HepG2 (cell line): ENCODE measurements around the gene LEMD2. TPM values are rescaled to one million over a fixed set of nuclear protein-coding genes. Genes with fewer than 3 reads are reported as not detected.

ENCODE experiments used
- CBX2 ChIP-seq, 2 experiments: fragments of 200-600 bp in 1 of 2; sonication (generic); formaldehyde crosslinking in 1 of 2; IDR thresholded peaks; 2 replicates each; pipeline versions ENCODE4 v1.7.0 to v1.8.1; 2018 to 2022; ENCODE audit warnings: low read depth in 2 of 2, low read length in 1 of 2, mild to moderate bottlenecking in 1 of 2, missing genetic modification reagents in 1 of 2
- KDM3A ChIP-seq: IDR thresholded peaks from 2 replicates; pipeline ENCODE4 v1.6.1; 2018; ENCODE audit warnings: low read depth, missing compliant biosample characterization
- KLF6 ChIP-seq: IDR thresholded peaks from 2 replicates; pipeline ENCODE4 v1.8.0; 2016; ENCODE audit warnings: missing biosample characterization, missing genetic modification reagents
- KMT2B ChIP-seq: IDR thresholded peaks from 2 replicates; pipeline ENCODE4 v1.6.1; 2016; ENCODE audit warnings: missing genetic modification reagents, missing compliant biosample characterization
- MYC ChIP-seq: sonication (generic); formaldehyde crosslinking; IDR thresholded peaks from 2 replicates; pipeline ENCODE4 v1.9.0; 2021; ENCODE audit warnings: missing genetic modification reagents, borderline replicate concordance
- NFRKB ChIP-seq: fragments of 450-650 bp; IDR thresholded peaks from 2 replicates; pipeline ENCODE4 v1.6.1; 2017
- REL ChIP-seq: sonication (generic); formaldehyde crosslinking; conservative IDR thresholded peaks from 2 replicates; pipeline ENCODE4 v1.8.0; 2022; ENCODE audit warnings: mild to moderate bottlenecking, missing genetic modification reagents, moderate library complexity
- ZNF260 ChIP-seq: sonication (generic); formaldehyde crosslinking; IDR thresholded peaks from 2 replicates; pipeline ENCODE4 v1.4.0; 2020; ENCODE audit warnings: missing genetic modification reagents, low read depth, mild to moderate bottlenecking, borderline replicate concordance
- ZNF569 ChIP-seq: sonication (generic); formaldehyde crosslinking; IDR thresholded peaks from 2 replicates; pipeline ENCODE4 v1.5.0; 2020; ENCODE audit warnings: mild to moderate bottlenecking, missing genetic modification reagents, moderate library complexity, borderline replicate concordance
- ZNF713 ChIP-seq: sonication (generic); formaldehyde crosslinking; IDR thresholded peaks from 2 replicates; pipeline ENCODE4 v1.4.0; 2020; ENCODE audit warnings: mild to moderate bottlenecking, missing genetic modification reagents
- polyA plus RNA-seq, 8 experiments: library from polyadenylated mRNA; depleted of rRNA in 3 of 8; stranded (reverse) in 7 of 8; unstranded in 1 of 8; fragments of >200 nt; fragmentation: Illumina TruSeq in 4 of 8; extraction: Trizol in 4 of 8; gene quantifications; 2 replicates each; pipeline versions ENCODE4 v1.2.1 to v1.2.3, GENCODE V29; 2011 to 2016; ENCODE audit warnings: low read depth in 4 of 8, missing spikeins in 1 of 8, mixed read lengths in 1 of 8; ENCODE audit not compliant: insufficient read depth in 1 of 8
- total RNA-seq, 5 experiments: library from RNA; depleted of rRNA; stranded (reverse); fragments of >200 nt; fragmentation: Illumina TruSeq; extraction: Trizol; gene quantifications; 2 replicates each; pipeline ENCODE4 v1.2.3, GENCODE V29; 2016; ENCODE audit warnings: low read depth in 1 of 5
- TF ChIP-seq, protein P1 (sequence below): sonication (generic); formaldehyde crosslinking; IDR thresholded peaks from 2 replicates; pipeline ENCODE4 v1.4.0; 2020; ENCODE audit warnings: missing genetic modification reagents
- TF ChIP-seq, protein P2 (sequence below): sonication (generic); formaldehyde crosslinking; IDR thresholded peaks from 2 replicates; pipeline ENCODE4 v1.5.0; 2020; ENCODE audit warnings: mild to moderate bottlenecking, low read depth, missing genetic modification reagents, borderline replicate concordance
- TF ChIP-seq, protein P3 (sequence below): sonication (generic); formaldehyde crosslinking; IDR thresholded peaks from 2 replicates; pipeline ENCODE4 v1.4.0; 2020; ENCODE audit warnings: missing genetic modification reagents
- TF ChIP-seq, protein P4 (sequence below): sonication (generic); formaldehyde crosslinking; IDR thresholded peaks from 2 replicates; pipeline ENCODE4 v1.9.0; 2021; ENCODE audit warnings: missing genetic modification reagents, borderline replicate concordance
- TF ChIP-seq, protein P5 (sequence below): sonication (generic); formaldehyde crosslinking; IDR thresholded peaks from 2 replicates; pipeline ENCODE4 v1.5.0; 2020; ENCODE audit warnings: missing genetic modification reagents

Gene LEMD2
- total and polyA plus RNA-seq, 2 of the 13 experiments (the other 11 are each of a cell fraction or from before 2014, with no cell fraction given) = 45.2 to 62.9 TPM

DNA sequence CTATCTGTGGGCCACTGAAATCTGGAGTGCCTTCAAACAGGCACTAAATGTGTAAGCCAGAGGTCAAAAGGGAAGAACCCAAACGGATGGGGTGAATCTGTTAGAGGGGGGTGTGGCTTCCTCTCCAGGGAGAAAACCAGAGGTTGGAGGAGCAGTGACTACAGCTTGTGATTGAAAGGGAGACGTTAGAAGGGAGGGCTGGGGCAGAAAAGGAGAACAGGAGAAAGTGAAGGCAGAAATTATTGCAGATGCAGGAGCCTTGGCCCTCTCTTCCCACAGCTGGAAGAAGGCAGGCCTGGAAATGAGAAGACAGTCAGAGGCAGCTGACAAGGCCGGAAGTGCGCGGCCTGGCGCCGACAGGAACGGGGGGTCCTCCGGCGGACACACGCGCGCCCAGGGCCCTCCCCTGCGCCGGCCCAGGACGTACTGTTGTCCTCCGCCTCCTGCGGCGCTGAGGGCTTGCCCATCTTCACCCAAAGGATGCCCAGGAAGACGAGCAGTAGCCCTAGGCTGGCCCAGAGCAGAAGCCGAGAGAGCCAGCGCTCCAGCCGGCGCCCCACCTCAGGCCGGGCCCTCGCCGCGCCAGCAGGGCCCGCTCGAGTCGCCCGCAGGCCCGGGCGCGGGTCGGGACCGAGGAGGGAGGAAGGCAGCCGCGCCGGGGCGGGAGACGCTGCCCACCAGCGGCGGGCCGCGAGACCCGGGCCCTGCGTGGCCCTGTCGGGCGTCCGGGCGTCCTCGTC, 806 bp downstream of the LEMD2 start (continued):
- no peak for TF ChIP-seq ZNF569 (CRISPR knock-in tag)
- 0 out of 2 replicates have a peak, but pooled peaks have one; percentile 11 for TF ChIP-seq ZNF713 (CRISPR knock-in tag)
- TF ChIP-seq, protein P1, sequence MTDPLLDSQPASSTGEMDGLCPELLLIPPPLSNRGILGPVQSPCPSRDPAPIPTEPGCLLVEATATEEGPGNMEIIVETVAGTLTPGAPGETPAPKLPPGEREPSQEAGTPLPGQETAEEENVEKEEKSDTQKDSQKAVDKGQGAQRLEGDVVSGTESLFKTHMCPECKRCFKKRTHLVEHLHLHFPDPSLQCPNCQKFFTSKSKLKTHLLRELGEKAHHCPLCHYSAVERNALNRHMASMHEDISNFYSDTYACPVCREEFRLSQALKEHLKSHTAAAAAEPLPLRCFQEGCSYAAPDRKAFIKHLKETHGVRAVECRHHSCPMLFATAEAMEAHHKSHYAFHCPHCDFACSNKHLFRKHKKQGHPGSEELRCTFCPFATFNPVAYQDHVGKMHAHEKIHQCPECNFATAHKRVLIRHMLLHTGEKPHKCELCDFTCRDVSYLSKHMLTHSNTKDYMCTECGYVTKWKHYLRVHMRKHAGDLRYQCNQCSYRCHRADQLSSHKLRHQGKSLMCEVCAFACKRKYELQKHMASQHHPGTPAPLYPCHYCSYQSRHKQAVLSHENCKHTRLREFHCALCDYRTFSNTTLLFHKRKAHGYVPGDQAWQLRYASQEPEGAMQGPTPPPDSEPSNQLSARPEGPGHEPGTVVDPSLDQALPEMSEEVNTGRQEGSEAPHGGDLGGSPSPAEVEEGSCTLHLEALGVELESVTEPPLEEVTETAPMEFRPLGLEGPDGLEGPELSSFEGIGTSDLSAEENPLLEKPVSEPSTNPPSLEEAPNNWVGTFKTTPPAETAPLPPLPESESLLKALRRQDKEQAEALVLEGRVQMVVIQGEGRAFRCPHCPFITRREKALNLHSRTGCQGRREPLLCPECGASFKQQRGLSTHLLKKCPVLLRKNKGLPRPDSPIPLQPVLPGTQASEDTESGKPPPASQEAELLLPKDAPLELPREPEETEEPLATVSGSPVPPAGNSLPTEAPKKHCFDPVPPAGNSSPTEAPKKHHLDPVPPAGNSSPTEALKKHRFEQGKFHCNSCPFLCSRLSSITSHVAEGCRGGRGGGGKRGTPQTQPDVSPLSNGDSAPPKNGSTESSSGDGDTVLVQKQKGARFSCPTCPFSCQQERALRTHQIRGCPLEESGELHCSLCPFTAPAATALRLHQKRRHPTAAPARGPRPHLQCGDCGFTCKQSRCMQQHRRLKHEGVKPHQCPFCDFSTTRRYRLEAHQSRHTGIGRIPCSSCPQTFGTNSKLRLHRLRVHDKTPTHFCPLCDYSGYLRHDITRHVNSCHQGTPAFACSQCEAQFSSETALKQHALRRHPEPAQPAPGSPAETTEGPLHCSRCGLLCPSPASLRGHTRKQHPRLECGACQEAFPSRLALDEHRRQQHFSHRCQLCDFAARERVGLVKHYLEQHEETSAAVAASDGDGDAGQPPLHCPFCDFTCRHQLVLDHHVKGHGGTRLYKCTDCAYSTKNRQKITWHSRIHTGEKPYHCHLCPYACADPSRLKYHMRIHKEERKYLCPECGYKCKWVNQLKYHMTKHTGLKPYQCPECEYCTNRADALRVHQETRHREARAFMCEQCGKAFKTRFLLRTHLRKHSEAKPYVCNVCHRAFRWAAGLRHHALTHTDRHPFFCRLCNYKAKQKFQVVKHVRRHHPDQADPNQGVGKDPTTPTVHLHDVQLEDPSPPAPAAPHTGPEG = no peak
- TF ChIP-seq REL (CRISPR knock-in tag) = 0 out of 2 replicates have a peak, but pooled peaks have one; percentile 55
- TF ChIP-seq, protein P2, sequence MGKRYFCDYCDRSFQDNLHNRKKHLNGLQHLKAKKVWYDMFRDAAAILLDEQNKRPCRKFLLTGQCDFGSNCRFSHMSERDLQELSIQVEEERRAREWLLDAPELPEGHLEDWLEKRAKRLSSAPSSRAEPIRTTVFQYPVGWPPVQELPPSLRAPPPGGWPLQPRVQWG = no peak
- no peak for TF ChIP-seq CBX2 (IDR thresholded peaks at IDR 0.05; ENCODE audit: low read depth, low read length)
- no peak; the same call in 1 of the 2 replicates for TF ChIP-seq CBX2 (CRISPR knock-in tag; IDR thresholded peaks at IDR 0.05; ENCODE audit: low read depth)
- no peak for TF ChIP-seq ZNF260 (CRISPR knock-in tag)
- TF ChIP-seq, protein P3, sequence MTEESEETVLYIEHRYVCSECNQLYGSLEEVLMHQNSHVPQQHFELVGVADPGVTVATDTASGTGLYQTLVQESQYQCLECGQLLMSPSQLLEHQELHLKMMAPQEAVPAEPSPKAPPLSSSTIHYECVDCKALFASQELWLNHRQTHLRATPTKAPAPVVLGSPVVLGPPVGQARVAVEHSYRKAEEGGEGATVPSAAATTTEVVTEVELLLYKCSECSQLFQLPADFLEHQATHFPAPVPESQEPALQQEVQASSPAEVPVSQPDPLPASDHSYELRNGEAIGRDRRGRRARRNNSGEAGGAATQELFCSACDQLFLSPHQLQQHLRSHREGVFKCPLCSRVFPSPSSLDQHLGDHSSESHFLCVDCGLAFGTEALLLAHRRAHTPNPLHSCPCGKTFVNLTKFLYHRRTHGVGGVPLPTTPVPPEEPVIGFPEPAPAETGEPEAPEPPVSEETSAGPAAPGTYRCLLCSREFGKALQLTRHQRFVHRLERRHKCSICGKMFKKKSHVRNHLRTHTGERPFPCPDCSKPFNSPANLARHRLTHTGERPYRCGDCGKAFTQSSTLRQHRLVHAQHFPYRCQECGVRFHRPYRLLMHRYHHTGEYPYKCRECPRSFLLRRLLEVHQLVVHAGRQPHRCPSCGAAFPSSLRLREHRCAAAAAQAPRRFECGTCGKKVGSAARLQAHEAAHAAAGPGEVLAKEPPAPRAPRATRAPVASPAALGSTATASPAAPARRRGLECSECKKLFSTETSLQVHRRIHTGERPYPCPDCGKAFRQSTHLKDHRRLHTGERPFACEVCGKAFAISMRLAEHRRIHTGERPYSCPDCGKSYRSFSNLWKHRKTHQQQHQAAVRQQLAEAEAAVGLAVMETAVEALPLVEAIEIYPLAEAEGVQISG = peak; percentile 75; the same call in 1 of the 2 replicates
- TF ChIP-seq KMT2B = peak; percentile 51; the same call in 1 of the 2 replicates
- peak; percentile 67; the same call in 1 of the 2 replicates for TF ChIP-seq KLF6 (CRISPR knock-in tag)
- TF ChIP-seq NFRKB = no peak
- TF ChIP-seq KDM3A (CRISPR knock-in tag) = 0 out of 2 replicates have a peak, but pooled peaks have one; percentile 37
- TF ChIP-seq, protein P4, sequence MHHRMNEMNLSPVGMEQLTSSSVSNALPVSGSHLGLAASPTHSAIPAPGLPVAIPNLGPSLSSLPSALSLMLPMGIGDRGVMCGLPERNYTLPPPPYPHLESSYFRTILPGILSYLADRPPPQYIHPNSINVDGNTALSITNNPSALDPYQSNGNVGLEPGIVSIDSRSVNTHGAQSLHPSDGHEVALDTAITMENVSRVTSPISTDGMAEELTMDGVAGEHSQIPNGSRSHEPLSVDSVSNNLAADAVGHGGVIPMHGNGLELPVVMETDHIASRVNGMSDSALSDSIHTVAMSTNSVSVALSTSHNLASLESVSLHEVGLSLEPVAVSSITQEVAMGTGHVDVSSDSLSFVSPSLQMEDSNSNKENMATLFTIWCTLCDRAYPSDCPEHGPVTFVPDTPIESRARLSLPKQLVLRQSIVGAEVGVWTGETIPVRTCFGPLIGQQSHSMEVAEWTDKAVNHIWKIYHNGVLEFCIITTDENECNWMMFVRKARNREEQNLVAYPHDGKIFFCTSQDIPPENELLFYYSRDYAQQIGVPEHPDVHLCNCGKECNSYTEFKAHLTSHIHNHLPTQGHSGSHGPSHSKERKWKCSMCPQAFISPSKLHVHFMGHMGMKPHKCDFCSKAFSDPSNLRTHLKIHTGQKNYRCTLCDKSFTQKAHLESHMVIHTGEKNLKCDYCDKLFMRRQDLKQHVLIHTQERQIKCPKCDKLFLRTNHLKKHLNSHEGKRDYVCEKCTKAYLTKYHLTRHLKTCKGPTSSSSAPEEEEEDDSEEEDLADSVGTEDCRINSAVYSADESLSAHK (CRISPR knock-in tag) = no peak
- peak; percentile 70 for TF ChIP-seq MYC (CRISPR knock-in tag)
- TF ChIP-seq, protein P5, sequence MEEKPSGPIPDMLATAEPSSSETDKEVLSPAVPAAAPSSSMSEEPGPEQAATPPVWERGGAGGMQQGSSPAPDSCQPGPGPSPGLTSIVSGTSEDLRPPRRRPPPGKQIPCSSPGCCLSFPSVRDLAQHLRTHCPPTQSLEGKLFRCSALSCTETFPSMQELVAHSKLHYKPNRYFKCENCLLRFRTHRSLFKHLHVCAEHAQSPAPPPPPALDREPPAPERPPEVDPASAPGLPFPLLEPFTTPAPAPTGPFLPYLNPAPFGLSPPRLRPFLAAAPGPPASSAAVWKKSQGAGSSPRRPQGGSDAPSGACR (CRISPR knock-in tag) = peak; percentile 59; the same call in 1 of the 2 replicates
